Endodermal cell (in vitro differentiated cells): Measurements from ENCODE around the gene MORN1. TPM values are rescaled to one million over a fixed set of nuclear protein-coding genes. Genes with fewer than 3 reads are reported as not detected.

Source experiments
- DNase-seq: peaks from one replicate; pipeline ENCODE4 v3.0.0-alpha.2; 2017
- H3K27ac ChIP-seq: 2 replicates; pipeline ENCODE4 v1.5.1; 2013; ENCODE audit warnings: mild to moderate bottlenecking, low read depth, low read length, moderate library complexity
- H3K27me3 ChIP-seq: 2 replicates; pipeline ENCODE4 v1.6.1; 2013; ENCODE audit warnings: mild to moderate bottlenecking, low read length, moderate library complexity; ENCODE audit not compliant: insufficient read depth, control insufficient read depth, poor library complexity, severe bottlenecking
- H3K36me3 ChIP-seq: 2 replicates; pipeline ENCODE4 v1.7.0; 2013; ENCODE audit warnings: mild to moderate bottlenecking, low read length, moderate library complexity; ENCODE audit not compliant: control insufficient read depth, insufficient read depth
- H3K4me1 ChIP-seq: one replicate; pipeline ENCODE4 v1.7.0; 2013; ENCODE audit warnings: low read length; ENCODE audit not compliant: control insufficient read depth, insufficient read depth
- H3K4me3 ChIP-seq: 2 replicates; pipeline ENCODE4 v1.5.1; 2013; ENCODE audit warnings: mild to moderate bottlenecking, low read length, moderate library complexity
- H3K9ac ChIP-seq: 2 replicates; pipeline ENCODE4 v1.6.1; 2013; ENCODE audit warnings: mild to moderate bottlenecking, low read length, moderate library complexity; ENCODE audit not compliant: poor library complexity, severe bottlenecking; ENCODE audit errors: extremely low read depth
- H3K9me3 ChIP-seq: 2 replicates; pipeline ENCODE4 v1.6.1; 2013; ENCODE audit warnings: mild to moderate bottlenecking, low read length, moderate library complexity; ENCODE audit not compliant: control insufficient read depth
- H3K27ac Mint-ChIP-seq: 2 replicates; pipeline ENCODE4 v1.8.0; 2020; ENCODE audit warnings: mixed read lengths
- H3K27me3 Mint-ChIP-seq: 2 replicates; pipeline ENCODE4 v1.8.0; 2021; ENCODE audit warnings: mild to moderate bottlenecking, mixed read lengths; ENCODE audit not compliant: insufficient read depth
- H3K36me3 Mint-ChIP-seq: 2 replicates; pipeline ENCODE4 v1.8.0; 2020; ENCODE audit warnings: low read depth, mixed read lengths
- H3K4me1 Mint-ChIP-seq: 2 replicates; pipeline ENCODE4 v1.8.0; 2020; ENCODE audit warnings: mixed read lengths
- H3K4me3 Mint-ChIP-seq: 2 replicates; pipeline ENCODE4 v1.8.0; 2020; ENCODE audit warnings: mild to moderate bottlenecking, moderate library complexity, mixed read lengths
- H3K9me3 Mint-ChIP-seq: 2 replicates; pipeline ENCODE4 v1.8.0; 2020; ENCODE audit warnings: mild to moderate bottlenecking, mixed read lengths
- CTCF ChIP-seq: fragments of 200-600 bp; sonication (generic); conservative IDR thresholded peaks from 2 replicates; pipeline ENCODE4 v1.5.0; 2021; ENCODE audit warnings: antibody characterized with exemption, mild to moderate bottlenecking
- WGBS, 2 experiments: methylation state at CpG; one replicate each; pipeline versions ENCODE4 v1.1.5 to v1.1.7; 2013; ENCODE audit warnings: missing lambda C conversion rate in 2 of 2, mixed read lengths in 1 of 2; ENCODE audit not compliant: insufficient coverage in 1 of 2, insufficient read length in 1 of 2; 5-methylcytosine and 5-hydroxymethylcytosine counted together
- total RNA-seq, 2 donors: library from RNA; stranded (reverse); fragmentation: NEBNext Ultra II Directional in 1 of 2; extraction: Animal tissue kit (Norgen Biotek cat#: 25700) in 1 of 2; gene quantifications; 2 replicates in 1 of 2; 3 replicates in 1 of 2; pipeline ENCODE4 v1.2.1, GENCODE V29; 2021

MORN1 gene
- total RNA-seq, 2 donors from 2014 or later: 21.3 to 24.9 TPM

- Histone ChIP-seq H3K4me3 (no peak overlapping the region), H3K27me3 (no peaks in the 10 kb centered on the region), H3K27ac (peak overlapping the region; percentile 60), H3K36me3 (no peaks in the 10 kb centered on the region), H3K9me3 (no peaks in the 10 kb centered on the region), H3K9ac (peak overlapping the region; percentile 73), H3K4me1 (peaks cover 8% of the 10 kb centered on the region)
- Mint-ChIP-seq H3K27ac (no peak overlapping the region), H3K4me3 (peak overlapping the region; percentile 46), H3K27me3 (no peaks in the 10 kb centered on the region), H3K9me3 (no peaks in the 10 kb centered on the region), H3K36me3 (no peaks in the 10 kb centered on the region), H3K4me1 (peaks cover 3% of the 10 kb centered on the region)
- 18 to 69% methylated on average over 11 to 77 of the region's 91 CpGs for WGBS, 2 experiments
- DNase-seq: peak; percentile 84
- peak; percentile 98 for TF ChIP-seq CTCF
These were observed 76.3 kb downstream of the MORN1 start for GRCh38 chr1:2314803-2315673.

- peak overlapping the region; percentile 60 for H3K27ac ChIP-seq
- H3K9me3 ChIP-seq: no peaks in the 10 kb centered on the region
- H3K9ac ChIP-seq: peak overlapping the region; percentile 73
- no peaks in the 10 kb centered on the region for H3K27me3 ChIP-seq
- no peaks in the 10 kb centered on the region for H3K9me3 Mint-ChIP-seq
- no peaks in the 10 kb centered on the region for H3K36me3 ChIP-seq
- DNase-seq: peak; percentile 93
- no peak for TF ChIP-seq CTCF
- no peaks in the 10 kb centered on the region for H3K27me3 Mint-ChIP-seq
- H3K4me1 Mint-ChIP-seq: peaks cover 3% of the 10 kb centered on the region
- 10 to 13% methylated on average over 3 to 54 of the region's 54 CpGs for WGBS, 2 experiments
- H3K4me3 Mint-ChIP-seq: peak overlapping the region; percentile 46
- peaks cover 8% of the 10 kb centered on the region for H3K4me1 ChIP-seq
- H3K36me3 Mint-ChIP-seq: no peaks in the 10 kb centered on the region
- peak overlapping the region; percentile 78 for H3K4me3 ChIP-seq
- H3K27ac Mint-ChIP-seq: peak overlapping the region; percentile 30
These were observed 77.0 kb downstream of the MORN1 start for GRCh38 chr1:2314273-2314802.

- peaks cover 8% of the 10 kb centered on the region for H3K4me1 ChIP-seq
- H3K4me3 ChIP-seq: peak overlapping the region; percentile 78
- peaks cover 3% of the 10 kb centered on the region for H3K4me1 Mint-ChIP-seq
- H3K36me3 ChIP-seq: no peaks in the 10 kb centered on the region
- no peaks in the 10 kb centered on the region for H3K27me3 ChIP-seq
- H3K4me3 Mint-ChIP-seq: peak overlapping the region; percentile 46
- H3K27me3 Mint-ChIP-seq: no peaks in the 10 kb centered on the region
- peaks cover under 1% of the 10 kb centered on the region for H3K36me3 Mint-ChIP-seq
- no peak for TF ChIP-seq CTCF
- DNase-seq: no peak
- H3K9me3 ChIP-seq: no peaks in the 10 kb centered on the region
- peak overlapping the region; percentile 60 for H3K27ac ChIP-seq
- 68 to 73% methylated on average over 11 to 18 of the region's 18 CpGs for WGBS, 2 experiments
- H3K27ac Mint-ChIP-seq: peak overlapping the region; percentile 30
- H3K9me3 Mint-ChIP-seq: no peaks in the 10 kb centered on the region
- H3K9ac ChIP-seq: peak overlapping the region; percentile 73
These were observed 77.6 kb downstream of the MORN1 start for GRCh38 chr1:2313651-2314261.
